A673 (cell line): ENCODE measurements around the gene APOL6. TPM values are rescaled to one million over a fixed set of nuclear protein-coding genes. Genes with fewer than 3 reads are reported as not detected.

Experiments used
- BruUV-seq: library from RNA; stranded (reverse); fragments of 400-500 nt; replicated peaks from 2 replicates; lab custom pipeline; 2021; lab: Mats Ljungman, UMichigan
- CTCF ChIA-PET: fragments of 300-600 bp; sonication (Branson Sonifier 250); formaldehyde crosslinking; loops from one replicate; lab custom pipeline; 2022; ENCODE audit warnings: antibody characterized with exemption; lab: Charles Lee
- POLR2A ChIA-PET: fragments of 300-600 bp; sonication (Branson Sonifier 250); formaldehyde crosslinking; loops from one replicate; lab custom pipeline; 2022; ENCODE audit warnings: antibody characterized with exemption; ENCODE audit not compliant: low non-redundant PET; lab: Charles Lee
- DNase-seq: peaks from one replicate; pipeline ENCODE4 v3.0.0-alpha.2; 2015; ENCODE audit warnings: low spot score
- H3K27ac ChIP-seq: fragments of 200-600 bp; sonication (generic); 2 replicates; pipeline ENCODE4 v1.5.1; 2016; ENCODE audit warnings: mixed run types, low read depth, mild to moderate bottlenecking, mixed read lengths, antibody characterized with exemption, low read length; ENCODE audit not compliant: poor library complexity, severe bottlenecking
- H3K27me3 ChIP-seq: fragments of 200-600 bp; sonication (generic); replicated peaks from 2 replicates; pipeline ENCODE4 v1.6.1; 2017; ENCODE audit warnings: mixed run types, low read depth, mild to moderate bottlenecking, mixed read lengths, antibody characterized with exemption, low read length; ENCODE audit not compliant: insufficient read depth, poor library complexity
- H3K36me3 ChIP-seq: fragments of 200-600 bp; sonication (generic); 2 replicates; pipeline ENCODE4 v1.6.1; 2016; ENCODE audit warnings: mixed run types, mild to moderate bottlenecking, mixed read lengths, antibody characterized with exemption, low read length; ENCODE audit not compliant: insufficient read depth, poor library complexity, severe bottlenecking
- H3K4me1 ChIP-seq: fragments of 200-600 bp; sonication (generic); 2 replicates; pipeline ENCODE4 v1.6.1; 2017; ENCODE audit warnings: mixed run types, mild to moderate bottlenecking, mixed read lengths, antibody characterized with exemption, low read length; ENCODE audit not compliant: insufficient read depth, poor library complexity, severe bottlenecking
- H3K4me3 ChIP-seq: fragments of 200-600 bp; sonication (generic); 2 replicates; pipeline ENCODE4 v1.5.1; 2016; ENCODE audit warnings: low read depth, mixed run types, mild to moderate bottlenecking, mixed read lengths, low read length; ENCODE audit not compliant: poor library complexity, severe bottlenecking
- H3K9me3 ChIP-seq: fragments of 200-600 bp; sonication (generic); 2 replicates; pipeline ENCODE4 v1.6.1; 2016; ENCODE audit warnings: mixed run types, low read depth, mild to moderate bottlenecking, mixed read lengths, antibody characterized with exemption, low read length; ENCODE audit not compliant: poor library complexity, severe bottlenecking
- CTCF ChIP-seq: fragments of 300-800, 200-600 bp; sonication (generic); conservative IDR thresholded peaks from 2 replicates; pipeline ENCODE4 v1.5.1; 2017; ENCODE audit warnings: low read depth, mild to moderate bottlenecking, antibody characterized with exemption, low read length, moderate library complexity, mixed read lengths
- EZH2 ChIP-seq: fragments of 200-600 bp; sonication (generic); IDR thresholded peaks from 2 replicates; pipeline ENCODE4 v1.6.1; 2017; ENCODE audit warnings: borderline replicate concordance, low read depth, mild to moderate bottlenecking, mixed read lengths, antibody characterized with exemption, low read length; ENCODE audit not compliant: poor library complexity, severe bottlenecking
- intact Hi-C: fragments of 100-400 bp; cut with micrococcal nuclease; formaldehyde crosslinking; loops from one replicate; pipeline ENCODE4 v1.10.0; 2022; ENCODE audit not compliant: unreplicated experiment
- total RNA-seq: library from RNA; stranded (reverse); gene quantifications from 2 replicates; pipeline ENCODE4 v1.2.3, GENCODE V29; 2021

The APOL6 gene
- total RNA-seq, 1 experiment from 2014 or later: 6.3 TPM

- Histone ChIP-seq H3K9me3 (no peaks in the 10 kb centered on the region), H3K27ac (no peak overlapping the region), H3K36me3 (no peaks in the 10 kb centered on the region), H3K4me1 (no peaks in the 10 kb centered on the region), H3K27me3 (no peaks in the 10 kb centered on the region), H3K4me3 (no peak overlapping the region)
- TF ChIP-seq EZH2 (no peak), CTCF (no peak)
- ChIA-PET CTCF (no interaction called here), POLR2A (no interaction called here)
- DNase-seq: no peak
- intact Hi-C loops: no loop called here
- no TSS peak for BruUV-seq
Observed at GRCh38 chr22:35605369-35605680, 42.9 kb upstream of the APOL6 start.

- POLR2A ChIA-PET: no interaction called here
- no peak for DNase-seq
- Histone ChIP-seq H3K4me1 (no peaks in the 10 kb centered on the region), H3K9me3 (no peaks in the 10 kb centered on the region), H3K36me3 (no peaks in the 10 kb centered on the region), H3K4me3 (no peak overlapping the region), H3K27me3 (no peaks in the 10 kb centered on the region), H3K27ac (no peak overlapping the region)
- CTCF ChIA-PET: no interaction called here
- TF ChIP-seq CTCF: no peak
- no peak for TF ChIP-seq EZH2
- intact Hi-C loops: no loop called here
- no TSS peak for BruUV-seq
Observed at GRCh38 chr22:35605851-35606481, 42.3 kb upstream of the APOL6 start.

- TF ChIP-seq CTCF: no peak
- TF ChIP-seq EZH2: no peak
- H3K4me1 ChIP-seq: no peaks in the 10 kb centered on the region
- H3K27ac ChIP-seq: no peak overlapping the region
- ChIA-PET CTCF (no interaction called here), POLR2A (no interaction called here)
- intact Hi-C loops: no loop called here
- no peaks in the 10 kb centered on the region for H3K36me3 ChIP-seq
- no TSS peak for BruUV-seq
- no peak overlapping the region for H3K4me3 ChIP-seq
- H3K9me3 ChIP-seq: no peaks in the 10 kb centered on the region
- no peak for DNase-seq
- no peaks in the 10 kb centered on the region for H3K27me3 ChIP-seq
Observed at GRCh38 chr22:35606916-35607315, 41.3 kb upstream of the APOL6 start.
